GM12865 (cell line): ENCODE measurements around the gene NECAB3.

Experiments
- DNase-seq: peaks from one replicate; pipeline ENCODE4 v3.0.0; 2010; ENCODE audit warnings: low read depth
- H3K4me3 ChIP-seq: 2 replicates; pipeline ENCODE4 v1.5.1; 2011; ENCODE audit warnings: mild to moderate bottlenecking, low read depth, low read length, control low read depth
- CTCF ChIP-seq: IDR thresholded peaks from 2 replicates; pipeline ENCODE4 v1.5.1; 2011; ENCODE audit warnings: low read length, control low read depth, low read depth, inconsistent platforms; ENCODE audit not compliant: insufficient read depth; ENCODE audit errors: missing control alignments

NECAB3 gene

DNA sequence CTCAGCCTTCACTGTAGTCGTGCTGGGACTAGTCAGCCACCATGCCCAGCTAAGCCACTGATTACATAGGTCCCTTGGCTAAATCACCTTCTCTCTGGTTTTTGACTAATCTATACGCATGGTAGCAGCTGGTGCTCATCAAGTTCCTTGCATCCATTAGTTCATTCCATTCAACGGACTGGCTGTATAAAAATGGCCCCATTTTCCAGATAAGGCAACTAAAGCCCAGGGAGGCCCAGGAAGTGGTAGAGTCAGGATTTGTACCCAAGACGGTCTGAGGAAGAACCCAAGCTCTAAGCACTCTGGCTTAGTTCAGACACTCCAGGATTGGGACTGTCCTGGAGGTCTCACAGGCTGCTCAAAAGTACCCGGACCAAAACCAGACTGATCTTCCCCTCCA, 7.1 kb upstream of the NECAB3 start:
- no peak for DNase-seq
- TF ChIP-seq CTCF = no peak
- no peak overlapping the region for H3K4me3 ChIP-seq

GRCh38 chr20:33680686-33681085, 6.5 kb upstream of the NECAB3 start:
- no peak overlapping the region for H3K4me3 ChIP-seq
- DNase-seq = no peak
- no peak for TF ChIP-seq CTCF

GRCh38 chr20:33679758-33680485, 5.7 kb upstream of the NECAB3 start:
- no peak for TF ChIP-seq CTCF
- DNase-seq = peak; percentile 78

DNA sequence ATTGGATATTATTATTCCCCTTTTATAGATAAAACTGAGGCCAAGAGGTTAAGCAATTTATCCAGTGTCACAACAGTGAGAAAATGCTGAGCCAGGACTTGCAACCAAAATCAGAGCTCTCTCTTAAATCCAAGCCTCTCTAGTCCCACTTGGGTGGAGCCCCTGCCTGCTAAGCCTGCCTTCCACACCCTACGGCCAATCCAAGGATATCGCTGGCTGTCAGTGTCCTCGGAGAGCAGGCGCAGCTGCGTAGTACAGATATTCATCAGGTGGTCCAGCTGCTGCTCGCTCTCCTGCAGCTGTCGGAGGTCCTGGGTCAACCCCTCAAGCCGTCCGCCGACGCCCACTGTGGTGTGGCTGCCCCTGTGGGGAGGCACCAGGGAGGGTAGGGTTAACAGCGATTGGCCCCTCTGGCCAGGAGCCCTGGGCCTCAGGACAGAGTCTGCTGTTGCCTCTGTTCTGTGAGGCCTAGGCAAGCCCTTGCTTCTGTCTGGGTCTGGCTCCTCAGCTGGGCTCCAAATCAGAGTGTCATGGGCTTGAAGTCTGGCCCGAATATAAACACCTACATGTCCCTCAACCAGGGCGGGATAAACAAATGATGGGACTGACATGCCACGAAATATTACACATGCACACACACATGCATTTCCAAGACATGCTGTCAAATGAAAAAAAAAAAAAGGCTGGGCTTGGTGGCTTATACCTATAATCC, 3.9 kb upstream of the NECAB3 start:
- no peak for TF ChIP-seq CTCF
- no peak overlapping the region for H3K4me3 ChIP-seq
- DNase-seq = no peak

More at GRCh38 chr20:33679758-33680485, 5.7 kb upstream of the NECAB3 start:
- H3K4me3 ChIP-seq = no peak overlapping the region

GRCh38 chr20:33676652-33677645, 2.7 kb upstream of the NECAB3 start:
- TF ChIP-seq CTCF = no peak
- DNase-seq = no peak
- H3K4me3 ChIP-seq = no peak overlapping the region

DNA sequence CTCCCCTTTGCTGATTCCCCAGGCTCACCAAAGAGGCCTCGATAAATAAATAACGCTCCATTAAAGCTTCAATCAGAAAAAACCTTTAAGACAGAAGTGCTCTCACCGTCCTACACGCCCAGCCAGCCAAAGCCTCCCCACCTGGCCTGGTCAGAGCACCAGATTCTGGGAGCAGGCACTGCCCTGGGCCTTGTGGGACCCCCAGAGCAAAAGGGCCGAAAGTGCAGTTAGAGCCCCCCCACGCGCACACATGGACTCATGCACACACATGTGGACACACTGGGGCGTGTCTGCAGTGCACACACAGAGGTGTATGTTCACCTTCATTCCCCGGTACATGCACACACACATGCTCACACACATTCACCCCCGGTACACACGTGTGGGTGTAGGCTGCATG, 1.9 kb upstream of the NECAB3 start:
- TF ChIP-seq CTCF = no peak
- DNase-seq = no peak
- H3K4me3 ChIP-seq = no peak overlapping the region
